GM23248 (cell line): ENCODE results near the gene KRT8. TPM values are rescaled to one million over a fixed set of nuclear protein-coding genes. Genes with fewer than 3 reads are reported as not detected.
A peak's percentile ranks its signal among the peaks of the same experiment; 100 is the strongest.

Experiments used
- DNase-seq: peaks from one replicate; pipeline ENCODE4 v3.0.0-alpha.2; 2015
- H2AFZ ChIP-seq: fragments of 200-600 bp; sonication (generic); 2 replicates; pipeline ENCODE4 v1.6.1; 2016; ENCODE audit warnings: antibody characterized with exemption
- H3F3A ChIP-seq: fragments of 200-600 bp; sonication (generic); 2 replicates; pipeline ENCODE4 v1.6.1; 2016; ENCODE audit warnings: mild to moderate bottlenecking, antibody characterized with exemption, mixed run types; ENCODE audit not compliant: insufficient read depth
- H3K27ac ChIP-seq: fragments of 200-600 bp; sonication (generic); 2 replicates; pipeline ENCODE4 v1.5.1; 2016; ENCODE audit warnings: mild to moderate bottlenecking
- H3K27me3 ChIP-seq: fragments of 200-600 bp; sonication (generic); replicated peaks from 2 replicates; pipeline ENCODE4 v1.6.1; 2016; ENCODE audit warnings: mild to moderate bottlenecking; ENCODE audit not compliant: insufficient read depth
- H3K36me3 ChIP-seq: fragments of 200-600 bp; sonication (generic); 2 replicates; pipeline ENCODE4 v1.6.1; 2016; ENCODE audit warnings: low read depth, mild to moderate bottlenecking
- H3K4me1 ChIP-seq: fragments of 200-600 bp; sonication (generic); 2 replicates; pipeline ENCODE4 v1.6.1; 2016; ENCODE audit warnings: mild to moderate bottlenecking; ENCODE audit not compliant: insufficient read depth
- H3K4me2 ChIP-seq: fragments of 200-600 bp; sonication (generic); one replicate; pipeline ENCODE4 v1.6.1; 2016; ENCODE audit warnings: mild to moderate bottlenecking; ENCODE audit not compliant: unreplicated experiment
- H3K4me3 ChIP-seq: fragments of 200-600 bp; sonication (generic); 2 replicates; pipeline ENCODE4 v1.5.1; 2016; ENCODE audit warnings: mild to moderate bottlenecking
- H3K79me2 ChIP-seq: fragments of 200-600 bp; sonication (generic); 2 replicates; pipeline ENCODE4 v1.6.1; 2016; ENCODE audit warnings: mild to moderate bottlenecking; ENCODE audit not compliant: insufficient read depth
- H3K9ac ChIP-seq: fragments of 200-600 bp; sonication (generic); 2 replicates; pipeline ENCODE4 v1.6.1; 2016; ENCODE audit warnings: mild to moderate bottlenecking
- H3K9me2 ChIP-seq: fragments of 200-600 bp; sonication (generic); 2 replicates; pipeline ENCODE4 v1.6.1; 2016; ENCODE audit warnings: mixed run types, mild to moderate bottlenecking, moderate library complexity; ENCODE audit not compliant: insufficient read depth
- H3K9me3 ChIP-seq: fragments of 200-600 bp; sonication (generic); one replicate; pipeline ENCODE4 v1.6.1; 2017; ENCODE audit warnings: low read depth
- H4K20me1 ChIP-seq: fragments of 200-600 bp; sonication (generic); 2 replicates; pipeline ENCODE4 v1.6.0; 2016; ENCODE audit not compliant: insufficient read depth
- EZH2 ChIP-seq: fragments of 200-600 bp; sonication (generic); IDR thresholded peaks from 2 replicates; pipeline ENCODE4 v1.6.1; 2018; ENCODE audit warnings: antibody characterized with exemption, mild to moderate bottlenecking; ENCODE audit not compliant: insufficient read depth, poor library complexity, severe bottlenecking
- EZH2phosphoT487 ChIP-seq: fragments of 200-600 bp; sonication (generic); IDR thresholded peaks from 2 replicates; pipeline ENCODE4 v1.6.1; 2018; ENCODE audit warnings: antibody characterized with exemption, moderate library complexity, mild to moderate bottlenecking, low read depth; ENCODE audit not compliant: insufficient read depth
- WGBS, 2 experiments: methylation state at CpG; one replicate each; pipeline ENCODE4 v1.1.6; 2015 to 2017; ENCODE audit warnings: low lambda C conversion rate in 2 of 2, low coverage in 1 of 2; ENCODE audit errors: missing lambda C conversion rate in 2 of 2; 5-methylcytosine and 5-hydroxymethylcytosine counted together
- in situ Hi-C: fragments of 300-500 bp; cut with MboI; formaldehyde crosslinking; loops from 2 replicates; pipeline ENCODE4 v1.15.0; 2020
- polyA plus RNA-seq: library from polyadenylated mRNA; unstranded; fragments of >200 nt; fragmentation: Nextera tagmentation; extraction: Ambion mirVana; gene quantifications from 2 replicates; pipeline ENCODE4 v1.2.1, GENCODE V29; 2016
- total RNA-seq: library from RNA; depleted of rRNA; stranded (reverse); fragments of >200 nt; shearing (Covaris generic); gene quantifications from 2 replicates; pipeline ENCODE4 v1.2.3, GENCODE V29; 2014

The KRT8 gene
- total and polyA plus RNA-seq, 2 experiments from 2014 or later = 5.5 to 19.8 TPM

GRCh38 chr12:52865090-52865944, 39.6 kb downstream of the KRT8 start:
- Histone ChIP-seq H3K4me1 (peaks cover 2% of the 10 kb centered on the region; the same call in 1 of the 2 replicates), H3K36me3 (no peaks in the 10 kb centered on the region), H3K27me3 (no peaks in the 10 kb centered on the region), H3K9me2 (no peaks in the 10 kb centered on the region), H3K4me3 (no peak overlapping the region), H2AFZ (no peak overlapping the region), H3K4me2 (no peak overlapping the region), H3K79me2 (no peaks in the 10 kb centered on the region), H3K9me3 (no peaks in the 10 kb centered on the region), H3F3A (no peaks in the 10 kb centered on the region), H4K20me1 (no peaks in the 10 kb centered on the region), H3K27ac (no peak overlapping the region), H3K9ac (no peak overlapping the region)
- DNase-seq = peak; percentile 80
- in situ Hi-C loops = loop anchor here (5.0 to 10.0 kb wide), 2 partner anchors 283 to 481 kb away; partner anchors contain the start of gene KRT84
- 37 to 41% methylated on average over 10 of the region's 10 CpGs for WGBS, 2 experiments
- TF ChIP-seq EZH2 (no peak), EZH2phosphoT487 (no peak)

GRCh38 chr12:52862023-52862422, 42.9 kb downstream of the KRT8 start:
- in situ Hi-C loops = loop anchor here (10.0 kb wide), 1 partner anchor 477 kb away; the partner anchor contains the start of gene KRT84
- Histone ChIP-seq H3K79me2 (no peaks in the 10 kb centered on the region), H3K9me2 (no peaks in the 10 kb centered on the region), H3K4me3 (no peak overlapping the region), H3K4me2 (no peak overlapping the region), H3K36me3 (no peaks in the 10 kb centered on the region), H3K9me3 (no peaks in the 10 kb centered on the region), H4K20me1 (no peaks in the 10 kb centered on the region), H3K9ac (no peak overlapping the region), H3F3A (no peaks in the 10 kb centered on the region), H3K27ac (no peak overlapping the region), H2AFZ (no peak overlapping the region), H3K27me3 (no peaks in the 10 kb centered on the region), H3K4me1 (no peaks in the 10 kb centered on the region)
- no peak for DNase-seq
- WGBS, 2 experiments = 57 to 59% methylated on average over 2 of the region's 2 CpGs
- no peak for TF ChIP-seq EZH2
- TF ChIP-seq EZH2phosphoT487 = no peak

- Histone ChIP-seq H3K4me2 (no peak overlapping the region), H3K79me2 (no peaks in the 10 kb centered on the region), H2AFZ (no peak overlapping the region), H4K20me1 (no peaks in the 10 kb centered on the region), H3K4me1 (no peaks in the 10 kb centered on the region), H3K27me3 (no peaks in the 10 kb centered on the region), H3F3A (no peaks in the 10 kb centered on the region), H3K9me3 (no peaks in the 10 kb centered on the region), H3K9ac (no peak overlapping the region), H3K9me2 (no peaks in the 10 kb centered on the region), H3K27ac (no peak overlapping the region), H3K36me3 (no peaks in the 10 kb centered on the region), H3K4me3 (no peak overlapping the region)
- WGBS, 2 experiments = 62 to 68% methylated on average over 7 of the region's 7 CpGs
- DNase-seq = no peak
- TF ChIP-seq EZH2phosphoT487 (no peak), EZH2 (no peak)
- in situ Hi-C loops = loop anchor here (10.0 kb wide), 1 partner anchor 477 kb away; the partner anchor contains the start of gene KRT84
Observed at GRCh38 chr12:52861511-52861910, 43.4 kb downstream of the KRT8 start.

- no peaks in the 10 kb centered on the region for H4K20me1 ChIP-seq
- DNase-seq = peak; percentile 60
- no peak overlapping the region for H2AFZ ChIP-seq
- in situ Hi-C loops = loop anchor here (10.0 kb wide), 1 partner anchor 475 kb away; the partner anchor contains the start of gene KRT84
- H3K27ac ChIP-seq = no peak overlapping the region
- no peaks in the 10 kb centered on the region for H3K9me3 ChIP-seq
- H3F3A ChIP-seq = no peaks in the 10 kb centered on the region
- no peak overlapping the region for H3K9ac ChIP-seq
- H3K36me3 ChIP-seq = no peaks in the 10 kb centered on the region
- 74 to 77% methylated on average over 6 of the region's 6 CpGs for WGBS, 2 experiments
- H3K9me2 ChIP-seq = no peaks in the 10 kb centered on the region
- H3K4me2 ChIP-seq = no peak overlapping the region
- no peak overlapping the region for H3K4me3 ChIP-seq
- H3K79me2 ChIP-seq = no peaks in the 10 kb centered on the region
- no peaks in the 10 kb centered on the region for H3K4me1 ChIP-seq
- no peak for TF ChIP-seq EZH2
- TF ChIP-seq EZH2phosphoT487 = no peak
- no peaks in the 10 kb centered on the region for H3K27me3 ChIP-seq
Observed at GRCh38 chr12:52860102-52860823, 44.6 kb downstream of the KRT8 start.
